ENCODE results near the gene SNAPC4. TPM values are rescaled to one million over a fixed set of nuclear protein-coding genes. Genes with fewer than 3 reads are reported as not detected.

Gene SNAPC4
- total and polyA plus RNA-seq, 12 donors, result 3.0 to 8.3 (median 4.7) TPM

GRCh38 chr9:136372561-136373299 is 27.2 kb downstream of the SNAPC4 start:
- Histone ChIP-seq H3K9me3 (no peaks in the 10 kb centered on the region), H3K4me1 (peaks cover 0 to 32% (median 6%) of the 10 kb centered on the region in 9 donors), H3K27ac (peak overlapping the region in 1 of 10 donors; percentile 72), H3K4me3 (peak overlapping the region in 7 of 10 donors; percentile 1 to 55 (median 29)), H3K36me3 (peaks cover 0 to 17% (median 0%) of the 10 kb centered on the region in 9 donors), H3K27me3 (no peaks in the 10 kb centered on the region)
- DNase-seq, result peak in 1 of 2 donors; percentile 65
- peak in 1 of 9 donors; percentile 18 for TF ChIP-seq CTCF (IDR thresholded peaks at IDR 0.05)
- WGBS, 2 donors, result 38 to 42% methylated on average over 21 of the region's 21 CpGs
- intact Hi-C loops (cut with DNase I), result no loop called here
- ATAC-seq, result peak; percentile 24 to 70 (median 64)

GRCh38 chr9:136372006-136372405 is 28.0 kb downstream of the SNAPC4 start:
- intact Hi-C loops (cut with DNase I), result no loop called here
- 88 to 93% methylated on average over 21 of the region's 21 CpGs for WGBS, 2 donors
- DNase-seq, result no peak
- H3K36me3 ChIP-seq, result peaks cover 0 to 15% (median 0%) of the 10 kb centered on the region in 9 donors
- H3K4me3 ChIP-seq, result peak overlapping the region in 1 of 10 donors; percentile 55
- no peak for TF ChIP-seq CTCF (IDR thresholded peaks at IDR 0.05)
- H3K27me3 ChIP-seq, result no peaks in the 10 kb centered on the region
- H3K9me3 ChIP-seq, result no peaks in the 10 kb centered on the region
- ATAC-seq, result no peak
- H3K27ac ChIP-seq, result peak overlapping the region in 1 of 10 donors; percentile 72
- peaks cover 0 to 26% (median 6%) of the 10 kb centered on the region in 9 donors for H3K4me1 ChIP-seq

GRCh38 chr9:136371533-136371880 is 28.5 kb downstream of the SNAPC4 start:
- no peaks in the 10 kb centered on the region for H3K9me3 ChIP-seq
- 92% methylated on average over 10 to 13 of the region's 13 CpGs for WGBS, 2 donors
- H3K36me3 ChIP-seq, result peaks cover 0 to 15% (median 0%) of the 10 kb centered on the region in 9 donors
- no peaks in the 10 kb centered on the region for H3K27me3 ChIP-seq
- DNase-seq (no peak), ATAC-seq (no peak)
- no peak for TF ChIP-seq CTCF (IDR thresholded peaks at IDR 0.05)
- H3K4me3 ChIP-seq, result no peak overlapping the region
- H3K4me1 ChIP-seq, result peaks cover 0 to 21% (median 6%) of the 10 kb centered on the region in 9 donors
- H3K27ac ChIP-seq, result no peak overlapping the region
- intact Hi-C loops (cut with DNase I), result no loop called here

GRCh38 chr9:136370687-136371532 is 29.1 kb downstream of the SNAPC4 start:
- H3K4me3 ChIP-seq, result no peak overlapping the region
- 93 to 94% methylated on average over 54 of the region's 54 CpGs for WGBS, 2 donors
- H3K9me3 ChIP-seq, result no peaks in the 10 kb centered on the region
- no peak for ATAC-seq
- H3K27ac ChIP-seq, result no peak overlapping the region
- no peak for TF ChIP-seq CTCF (IDR thresholded peaks at IDR 0.05)
- no peak for DNase-seq
- peaks cover 0 to 23% (median 6%) of the 10 kb centered on the region in 9 donors for H3K4me1 ChIP-seq
- no peaks in the 10 kb centered on the region for H3K27me3 ChIP-seq
- intact Hi-C loops (cut with DNase I), result no loop called here
- peaks cover 0 to 15% (median 0%) of the 10 kb centered on the region in 9 donors for H3K36me3 ChIP-seq

All from heart right ventricle (tissue), 16 donors.